Activated CD8-positive, alpha-beta memory T cell treated with anti-CD3 and anti-CD28 coated beads, Interleukin-2, amount 10 ng/mL, durations not matched to agents 7 days and 5 days (primary cell): Measurements from ENCODE around the gene TRPV4. TPM values are rescaled to one million over a fixed set of nuclear protein-coding genes. Genes with fewer than 3 reads are reported as not detected.

ENCODE experiments used
- ATAC-seq: fragments of 150-1000 bp; cut with Tn5 transposase; one replicate; pipeline ENCODE4 v1.10.0; 2021; ENCODE audit warnings: moderate library complexity
- CTCF ChIA-PET: fragments of 350-600 bp; sonication (Branson Sonifier 250); formaldehyde crosslinking; loops from one replicate; lab custom pipeline; 2021; ENCODE audit warnings: antibody characterized with exemption; lab: Charles Lee
- DNase-seq: peaks from one replicate; pipeline ENCODE4 v3.0.0-alpha.2; 2020
- H3K27ac Mint-ChIP-seq: one replicate; pipeline ENCODE4 v1.8.0; 2021; ENCODE audit warnings: mild to moderate bottlenecking, mixed read lengths
- H3K27me3 Mint-ChIP-seq: one replicate; pipeline ENCODE4 v1.8.0; 2021; ENCODE audit warnings: mixed read lengths
- H3K36me3 Mint-ChIP-seq: one replicate; pipeline ENCODE4 v1.8.0; 2021; ENCODE audit warnings: mild to moderate bottlenecking, mixed read lengths
- H3K4me1 Mint-ChIP-seq: one replicate; pipeline ENCODE4 v1.8.0; 2021; ENCODE audit warnings: mixed read lengths
- H3K4me3 Mint-ChIP-seq: one replicate; pipeline ENCODE4 v1.8.0; 2021; ENCODE audit warnings: mild to moderate bottlenecking, moderate library complexity, mixed read lengths
- H3K9me3 Mint-ChIP-seq: one replicate; pipeline ENCODE4 v1.8.0; 2022; ENCODE audit warnings: low read depth, mixed read lengths
- total RNA-seq, 2 experiments: library from RNA; stranded (reverse); gene quantifications; one replicate each; pipeline ENCODE4 v1.2.3, GENCODE V29; 2021

Gene TRPV4
- total RNA-seq, 2 experiments from 2014 or later, result not detected

- peaks cover 4% of the 10 kb centered on the region for H3K27me3 Mint-ChIP-seq
- H3K4me1 Mint-ChIP-seq, result peaks cover 9% of the 10 kb centered on the region
- peaks cover 6% of the 10 kb centered on the region for H3K9me3 Mint-ChIP-seq
- DNase-seq (no peak), ATAC-seq (no peak)
- no peak overlapping the region for H3K27ac Mint-ChIP-seq
- H3K36me3 Mint-ChIP-seq, result no peaks in the 10 kb centered on the region
- no peak overlapping the region for H3K4me3 Mint-ChIP-seq
- CTCF ChIA-PET, result interaction anchor here (1.1 to 2.3 kb wide), 4 partner anchors 10 to 167 kb away, joined by 3 to 8 read pairs (median 5); no protein-coding TSS in a partner anchor
These were observed 68.3 kb downstream of the TRPV4 start for GRCh38 chr12:109764776-109765445.

GRCh38 chr12:109764123-109764522 is 69.1 kb downstream of the TRPV4 start:
- peaks cover 6% of the 10 kb centered on the region for H3K9me3 Mint-ChIP-seq

GRCh38 chr12:109763201-109763841 is 69.9 kb downstream of the TRPV4 start:
- Mint-ChIP-seq H3K36me3 (no peaks in the 10 kb centered on the region), H3K9me3 (peaks cover 6% of the 10 kb centered on the region), H3K27me3 (peaks cover 4% of the 10 kb centered on the region), H3K4me1 (peaks cover 9% of the 10 kb centered on the region), H3K4me3 (no peak overlapping the region), H3K27ac (peak overlapping the region; percentile 48)
- CTCF ChIA-PET, result interaction anchor here (0.9 to 2.3 kb wide), 3 partner anchors 12 to 335 kb away, joined by 3 to 8 read pairs (median 8); no protein-coding TSS in a partner anchor
- DNase-seq (peak; percentile 64), ATAC-seq (peak; percentile 81)

More at GRCh38 chr12:109764123-109764522, 69.1 kb downstream of the TRPV4 start:
- Mint-ChIP-seq H3K27me3 (peaks cover 4% of the 10 kb centered on the region), H3K27ac (no peak overlapping the region), H3K4me1 (peaks cover 9% of the 10 kb centered on the region), H3K4me3 (no peak overlapping the region), H3K36me3 (no peaks in the 10 kb centered on the region)
- ATAC-seq, result no peak
- CTCF ChIA-PET, result interaction anchor here (0.9 to 2.3 kb wide), 4 partner anchors 11 to 336 kb away, joined by 3 to 8 read pairs (median 5); no protein-coding TSS in a partner anchor
- no peak for DNase-seq

GRCh38 chr12:109762673-109763191 is 70.5 kb downstream of the TRPV4 start:
- Mint-ChIP-seq H3K27ac (peak overlapping the region; percentile 48), H3K4me1 (peaks cover 9% of the 10 kb centered on the region), H3K4me3 (no peak overlapping the region), H3K27me3 (peaks cover 4% of the 10 kb centered on the region), H3K36me3 (no peaks in the 10 kb centered on the region), H3K9me3 (peaks cover 6% of the 10 kb centered on the region)
- CTCF ChIA-PET, result interaction anchor here (0.6 to 2.3 kb wide), 3 partner anchors 13 to 165 kb away, joined by 3 to 8 read pairs (median 8); no protein-coding TSS in a partner anchor
- ATAC-seq (peak; percentile 30), DNase-seq (no peak)

- Mint-ChIP-seq H3K27ac (no peak overlapping the region), H3K9me3 (peaks cover 6% of the 10 kb centered on the region), H3K27me3 (peaks cover 4% of the 10 kb centered on the region), H3K4me3 (no peak overlapping the region), H3K36me3 (no peaks in the 10 kb centered on the region), H3K4me1 (peaks cover 9% of the 10 kb centered on the region)
- ATAC-seq, result no peak
- DNase-seq, result no peak
- CTCF ChIA-PET, result interaction anchor here (0.6 to 2.3 kb wide), 3 partner anchors 13 to 165 kb away, joined by 3 to 8 read pairs (median 8); no protein-coding TSS in a partner anchor
These were observed 71.0 kb downstream of the TRPV4 start for GRCh38 chr12:109762071-109762672.

- no peak for ATAC-seq
- Mint-ChIP-seq H3K27me3 (peaks cover 12% of the 10 kb centered on the region), H3K36me3 (no peaks in the 10 kb centered on the region), H3K27ac (no peak overlapping the region), H3K4me1 (peaks cover 9% of the 10 kb centered on the region), H3K4me3 (no peak overlapping the region), H3K9me3 (peaks cover 6% of the 10 kb centered on the region)
- CTCF ChIA-PET, result interaction anchor here (0.8 to 1.1 kb wide), 3 partner anchors 17 to 164 kb away, joined by 3 read pairs; no protein-coding TSS in a partner anchor
- DNase-seq, result no peak
These were observed 72.0 kb downstream of the TRPV4 start for GRCh38 chr12:109760930-109761921.

GRCh38 chr12:109760031-109760929 is 72.9 kb downstream of the TRPV4 start:
- CTCF ChIA-PET, result interaction anchor here (0.8 to 1.1 kb wide), 3 partner anchors 18 to 163 kb away, joined by 3 read pairs; no protein-coding TSS in a partner anchor
- ATAC-seq (no peak), DNase-seq (no peak)
- H3K4me3 Mint-ChIP-seq, result no peak overlapping the region
- peaks cover 9% of the 10 kb centered on the region for H3K4me1 Mint-ChIP-seq
- no peaks in the 10 kb centered on the region for H3K36me3 Mint-ChIP-seq
- H3K27me3 Mint-ChIP-seq, result peaks cover 12% of the 10 kb centered on the region
- H3K27ac Mint-ChIP-seq, result no peak overlapping the region
- H3K9me3 Mint-ChIP-seq, result peaks cover 7% of the 10 kb centered on the region

GRCh38 chr12:109759595-109759994 is 73.6 kb downstream of the TRPV4 start:
- DNase-seq, result no peak
- H3K4me3 Mint-ChIP-seq, result no peak overlapping the region
- no peaks in the 10 kb centered on the region for H3K36me3 Mint-ChIP-seq
- H3K4me1 Mint-ChIP-seq, result peaks cover 9% of the 10 kb centered on the region
- peaks cover 12% of the 10 kb centered on the region for H3K27me3 Mint-ChIP-seq
- CTCF ChIA-PET, result no interaction called here
- H3K9me3 Mint-ChIP-seq, result peaks cover 7% of the 10 kb centered on the region
- H3K27ac Mint-ChIP-seq, result no peak overlapping the region
- no peak for ATAC-seq

- CTCF ChIA-PET, result interaction anchor here (1.0 to 1.1 kb wide), 2 partner anchors 17 to 161 kb away, joined by 3 to 4 read pairs; no protein-coding TSS in a partner anchor
- peaks cover 7% of the 10 kb centered on the region for H3K9me3 Mint-ChIP-seq
- H3K4me3 Mint-ChIP-seq, result no peak overlapping the region
- H3K4me1 Mint-ChIP-seq, result peaks cover 8% of the 10 kb centered on the region
- H3K27ac Mint-ChIP-seq, result no peak overlapping the region
- no peak for DNase-seq
- no peaks in the 10 kb centered on the region for H3K36me3 Mint-ChIP-seq
- no peak for ATAC-seq
- peaks cover 12% of the 10 kb centered on the region for H3K27me3 Mint-ChIP-seq
These were observed 74.5 kb downstream of the TRPV4 start for GRCh38 chr12:109758426-109759420.

- H3K4me1 Mint-ChIP-seq, result no peaks in the 10 kb centered on the region
- H3K27me3 Mint-ChIP-seq, result peaks cover 12% of the 10 kb centered on the region
- no peaks in the 10 kb centered on the region for H3K36me3 Mint-ChIP-seq
- no peak for ATAC-seq
- H3K27ac Mint-ChIP-seq, result no peak overlapping the region
- CTCF ChIA-PET, result interaction anchor here (1.0 to 1.1 kb wide), 2 partner anchors 18 to 160 kb away, joined by 3 to 4 read pairs; no protein-coding TSS in a partner anchor
- H3K9me3 Mint-ChIP-seq, result peaks cover 2% of the 10 kb centered on the region
- H3K4me3 Mint-ChIP-seq, result no peak overlapping the region
- DNase-seq, result no peak
These were observed 75.4 kb downstream of the TRPV4 start for GRCh38 chr12:109757671-109758265.
